Fibroblast of gingiva (primary cell): ENCODE data around the gene GAS2L3.

Experiments used
- DNase-seq: peaks from one replicate; pipeline ENCODE4 v3.0.0-alpha.2; 2011; ENCODE audit warnings: low read depth

Gene GAS2L3

GRCh38 chr12:100661300-100661951, 87.9 kb downstream of the GAS2L3 start:
- no peak for DNase-seq

- no peak for DNase-seq
These were observed 93.1 kb downstream of the GAS2L3 start for GRCh38 chr12:100666588-100666987.

- peak; percentile 40 for DNase-seq
These were observed 95.6 kb downstream of the GAS2L3 start for GRCh38 chr12:100668945-100669536.

- no peak for DNase-seq
These were observed 96.4 kb downstream of the GAS2L3 start for GRCh38 chr12:100669922-100670321.

- DNase-seq, result no peak
These were observed 98.1 kb downstream of the GAS2L3 start for GRCh38 chr12:100671396-100672074.

- no peak for DNase-seq
These were observed 98.7 kb downstream of the GAS2L3 start for GRCh38 chr12:100672075-100672592.

GRCh38 chr12:100674036-100674888, 100.8 kb downstream of the GAS2L3 start:
- no peak for DNase-seq
